GM12801 (cell line): Measurements from ENCODE around the gene ITGB8.

Experiments
- TF ChIP-seq, protein P1 (sequence below): IDR thresholded peaks from one replicate; pipeline ENCODE4 v1.5.1; 2011; ENCODE audit warnings: control low read depth; ENCODE audit not compliant: insufficient read length; ENCODE audit errors: extremely low read depth

Gene ITGB8

DNA sequence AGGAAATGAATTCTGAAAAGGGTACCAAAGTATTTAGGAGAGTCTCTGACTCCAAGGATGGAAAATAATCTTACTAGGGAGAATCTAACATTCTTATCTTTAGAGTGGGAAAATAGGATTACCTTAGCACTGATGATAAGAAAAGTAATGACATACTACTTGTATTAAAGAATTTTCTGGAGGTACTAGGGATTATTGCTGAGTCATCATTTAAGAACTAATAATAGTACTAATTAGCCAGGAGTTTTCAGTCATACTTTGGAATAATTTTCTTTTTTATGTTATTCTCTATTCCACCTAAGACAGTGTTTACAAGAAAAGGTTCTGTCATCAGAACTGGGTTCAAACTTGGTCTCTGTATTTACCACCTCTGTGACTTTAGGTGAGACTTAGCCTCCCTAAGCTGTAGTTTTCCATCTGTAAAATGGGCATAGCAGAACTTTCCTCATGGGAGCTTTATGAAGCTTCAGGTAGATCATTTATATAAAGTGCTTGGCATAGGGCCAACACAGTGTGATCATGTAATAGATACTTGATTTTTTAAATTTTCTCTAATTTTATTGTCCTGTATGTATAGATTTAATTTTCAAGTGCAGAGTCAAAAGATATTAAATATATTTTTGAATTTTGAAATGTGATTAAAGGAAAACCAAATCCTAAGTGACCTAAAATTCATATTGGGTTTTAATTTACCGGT lies 20.4 kb downstream of the ITGB8 start:
- TF ChIP-seq, protein P1, sequence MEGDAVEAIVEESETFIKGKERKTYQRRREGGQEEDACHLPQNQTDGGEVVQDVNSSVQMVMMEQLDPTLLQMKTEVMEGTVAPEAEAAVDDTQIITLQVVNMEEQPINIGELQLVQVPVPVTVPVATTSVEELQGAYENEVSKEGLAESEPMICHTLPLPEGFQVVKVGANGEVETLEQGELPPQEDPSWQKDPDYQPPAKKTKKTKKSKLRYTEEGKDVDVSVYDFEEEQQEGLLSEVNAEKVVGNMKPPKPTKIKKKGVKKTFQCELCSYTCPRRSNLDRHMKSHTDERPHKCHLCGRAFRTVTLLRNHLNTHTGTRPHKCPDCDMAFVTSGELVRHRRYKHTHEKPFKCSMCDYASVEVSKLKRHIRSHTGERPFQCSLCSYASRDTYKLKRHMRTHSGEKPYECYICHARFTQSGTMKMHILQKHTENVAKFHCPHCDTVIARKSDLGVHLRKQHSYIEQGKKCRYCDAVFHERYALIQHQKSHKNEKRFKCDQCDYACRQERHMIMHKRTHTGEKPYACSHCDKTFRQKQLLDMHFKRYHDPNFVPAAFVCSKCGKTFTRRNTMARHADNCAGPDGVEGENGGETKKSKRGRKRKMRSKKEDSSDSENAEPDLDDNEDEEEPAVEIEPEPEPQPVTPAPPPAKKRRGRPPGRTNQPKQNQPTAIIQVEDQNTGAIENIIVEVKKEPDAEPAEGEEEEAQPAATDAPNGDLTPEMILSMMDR = no peak

DNA sequence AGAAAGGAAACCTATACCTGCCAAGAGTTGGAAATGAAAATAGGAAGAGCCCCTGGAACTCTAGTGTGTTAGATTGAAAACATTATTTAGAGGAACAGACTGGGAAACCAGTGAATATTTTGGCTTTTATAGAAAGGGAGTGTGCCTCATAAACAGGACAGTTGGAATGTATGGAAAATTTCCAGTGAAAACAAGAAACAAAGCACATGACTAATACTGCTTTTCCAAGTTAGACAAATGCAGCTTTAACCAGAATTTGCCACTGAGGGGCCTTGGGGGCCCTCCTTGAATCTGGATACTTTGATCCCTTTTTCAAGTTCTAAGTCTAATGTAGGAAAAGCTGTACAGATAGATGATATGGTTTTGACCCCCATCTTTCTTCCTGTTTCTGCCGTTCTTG lies 21.2 kb downstream of the ITGB8 start:
- TF ChIP-seq, protein P1 = no peak

DNA sequence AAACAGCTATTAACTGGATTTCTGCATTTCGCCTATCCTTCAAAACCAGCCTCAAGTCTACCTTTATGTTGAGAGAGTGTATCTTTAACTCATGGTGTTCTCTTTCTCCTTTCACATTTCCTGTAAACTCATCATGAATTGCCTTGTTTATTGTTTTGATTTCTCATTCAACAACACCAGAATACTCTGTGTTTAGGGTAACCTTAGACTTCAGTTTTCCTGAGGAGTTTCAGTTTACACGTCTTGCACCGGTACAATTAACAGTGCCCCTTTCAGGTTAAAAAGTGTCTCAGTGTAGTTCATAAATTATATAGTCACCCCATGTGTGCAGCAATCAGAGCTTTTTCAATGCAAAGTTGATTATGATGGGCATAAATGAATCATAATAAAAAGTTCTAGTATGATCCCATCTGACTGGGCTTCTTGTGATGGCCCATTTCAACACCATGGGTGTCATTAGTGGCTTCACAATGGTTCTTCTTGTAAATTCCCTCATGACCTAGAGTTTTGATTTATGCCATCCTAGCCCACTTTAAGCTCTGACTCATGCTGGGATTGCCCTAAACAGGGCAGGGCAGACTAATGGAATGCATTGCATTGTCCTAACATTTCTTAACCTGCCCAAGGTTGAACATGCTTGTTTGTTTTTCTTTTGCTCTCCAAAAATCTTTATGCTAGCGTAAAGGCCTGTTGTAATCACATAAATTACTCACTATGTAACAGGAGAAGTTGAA lies 22.0 kb downstream of the ITGB8 start:
- TF ChIP-seq, protein P1 = no peak

GRCh38 chr7:20354610-20355528 lies 24.2 kb downstream of the ITGB8 start:
- TF ChIP-seq, protein P1 = no peak

- TF ChIP-seq, protein P1 = no peak
Observed at GRCh38 chr7:20358106-20358505, 27.4 kb downstream of the ITGB8 start.

DNA sequence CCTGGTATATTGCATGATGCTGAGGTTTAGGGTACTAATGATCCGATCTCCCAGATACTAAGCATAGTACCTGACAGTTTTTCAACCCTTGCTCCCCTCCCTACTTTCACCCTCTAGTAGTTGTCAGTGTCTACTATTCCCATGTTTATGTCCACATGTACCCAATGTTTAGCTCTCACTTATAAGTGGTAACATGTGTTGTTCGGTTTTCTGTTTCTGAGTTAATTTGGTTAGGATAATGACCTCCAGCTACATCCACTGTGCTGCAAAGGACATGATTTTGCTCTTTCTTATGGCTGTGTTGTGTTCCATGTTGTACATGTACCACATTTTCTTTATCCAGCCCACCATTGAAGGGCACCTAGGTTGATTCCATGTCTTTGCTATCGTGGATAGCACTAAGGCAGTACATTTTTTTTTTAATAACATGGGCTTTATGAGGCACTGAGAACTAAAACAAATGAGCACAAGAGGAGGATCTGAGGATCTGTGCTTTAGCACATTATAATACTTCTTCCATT lies 28.1 kb downstream of the ITGB8 start:
- TF ChIP-seq, protein P1 = no peak
